AG10803 (cell line): ENCODE measurements around the gene PPIP5K2.

Experiments used
- DNase-seq: peaks from one replicate; pipeline ENCODE4 v3.0.0; 2010; ENCODE audit warnings: low read depth
- H3K4me3 ChIP-seq: 2 replicates; pipeline ENCODE4 v1.5.1; 2011; ENCODE audit warnings: mild to moderate bottlenecking, low read length, control low read depth
- CTCF ChIP-seq: conservative IDR thresholded peaks from 2 replicates; pipeline ENCODE4 v1.5.1; 2011; ENCODE audit warnings: mild to moderate bottlenecking, low read length, control low read depth, inconsistent platforms

The PPIP5K2 gene

GRCh38 chr5:103092676-103093075 lies 27.4 kb upstream of the PPIP5K2 start:
- TF ChIP-seq CTCF: no peak
- H3K4me3 ChIP-seq: no peak overlapping the region
- no peak for DNase-seq

- no peak for TF ChIP-seq CTCF
- no peak overlapping the region for H3K4me3 ChIP-seq
- DNase-seq: no peak
These were observed 26.4 kb upstream of the PPIP5K2 start for GRCh38 chr5:103093727-103094126.

GRCh38 chr5:103094737-103095136 lies 25.4 kb upstream of the PPIP5K2 start:
- TF ChIP-seq CTCF: no peak
- DNase-seq: no peak
- H3K4me3 ChIP-seq: no peak overlapping the region

GRCh38 chr5:103098993-103099392 lies 21.1 kb upstream of the PPIP5K2 start:
- no peak for DNase-seq
- no peak for TF ChIP-seq CTCF

GRCh38 chr5:103101079-103101750 lies 18.9 kb upstream of the PPIP5K2 start:
- H3K4me3 ChIP-seq: no peak overlapping the region
- no peak for TF ChIP-seq CTCF
- no peak for DNase-seq

More at GRCh38 chr5:103098993-103099392, 21.1 kb upstream of the PPIP5K2 start:
- no peak overlapping the region for H3K4me3 ChIP-seq

- DNase-seq: no peak
These were observed 17.9 kb upstream of the PPIP5K2 start for GRCh38 chr5:103102234-103102633.

More at GRCh38 chr5:103102234-103102633, 17.9 kb upstream of the PPIP5K2 start:
- TF ChIP-seq CTCF: no peak
- H3K4me3 ChIP-seq: no peak overlapping the region
